ENCODE data around the gene DPCD.

DNA sequence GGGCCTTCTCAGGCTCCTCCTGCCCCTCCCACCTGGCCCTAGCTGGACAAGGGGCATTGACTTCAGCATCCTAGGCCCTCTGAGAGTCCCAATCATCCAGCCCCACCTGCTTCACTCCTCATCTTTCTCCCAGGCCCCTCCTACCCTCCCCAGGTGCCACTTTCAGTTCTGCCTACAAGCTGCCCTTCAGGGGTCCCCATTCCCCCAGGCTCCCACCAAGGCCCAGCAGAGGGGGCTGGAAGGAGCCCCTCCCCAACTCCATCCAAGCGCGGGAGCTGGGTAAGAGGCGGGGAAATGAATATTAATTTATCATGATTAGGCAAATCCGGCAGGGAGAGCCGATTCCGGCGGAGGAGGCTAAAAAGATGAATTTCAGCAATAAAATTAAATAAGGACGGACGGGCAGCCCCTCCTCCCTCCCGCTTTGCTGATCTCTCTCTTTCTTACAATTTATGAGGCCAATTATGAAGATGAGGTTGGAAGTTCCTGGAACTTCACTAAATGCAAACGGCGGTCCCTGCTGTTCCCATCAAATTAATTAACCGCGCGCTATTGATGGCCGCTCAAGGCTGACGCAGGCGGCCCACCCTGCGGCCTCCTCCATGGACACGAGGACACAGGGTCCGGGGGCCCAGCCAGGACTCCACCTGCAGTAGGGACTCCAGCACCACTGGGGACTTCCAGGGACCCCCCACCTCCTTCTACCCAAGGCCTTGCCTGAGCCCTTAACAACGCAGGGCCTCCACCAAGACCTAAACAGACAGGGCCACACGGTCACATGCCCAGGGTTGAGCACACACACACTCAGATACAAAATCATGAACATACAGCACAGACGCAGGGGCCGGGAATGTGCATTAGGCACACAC is 14.0 kb upstream of the DPCD start:
- TF ChIP-seq POLR2A (IDR thresholded peaks at IDR 0.05; ENCODE audit: low read depth, low read length) (no peak), TAF1 (IDR thresholded peaks at IDR 0.05; ENCODE audit: low read depth, low read length) (no peak), POLR2AphosphoS5 (IDR thresholded peaks at IDR 0.05; ENCODE audit: low read depth, low read length) (no peak)

All from GM12891 (cell line).